ENCODE measurements around the gene RAB10.
A peak's percentile ranks its signal among the peaks of the same experiment; 100 is the strongest.
"Not testable (repeated sequence)": the region's sequence is repeated elsewhere in the genome, so short reads cannot be mapped to it uniquely, and the experiment has no call there.

Gene RAB10

GRCh38 chr2:26033818-26034636 lies at the start of gene RAB10:
RAB10 (plus strand) TSS chr2:26034084; CDS start chr2:26034609, 525 bp downstream.
- DNase-seq: peak; percentile 94

- no peak for DNase-seq
Observed at GRCh38 chr2:25988134-25988533, 45.8 kb upstream of the RAB10 start.

GRCh38 chr2:25989154-25989553 lies 44.7 kb upstream of the RAB10 start:
- no peak for DNase-seq

- DNase-seq: no peak
Observed at GRCh38 chr2:25991965-25992364, 41.9 kb upstream of the RAB10 start.

- DNase-seq: no peak
Observed at GRCh38 chr2:25992556-25992955, 41.3 kb upstream of the RAB10 start.

GRCh38 chr2:25993049-25993448 lies 40.8 kb upstream of the RAB10 start:
- no peak for DNase-seq

GRCh38 chr2:25994509-25994908 lies 39.4 kb upstream of the RAB10 start:
- DNase-seq: no peak

GRCh38 chr2:25996844-25997243 lies 37.0 kb upstream of the RAB10 start:
- no peak for DNase-seq

- not testable (repeated sequence) for DNase-seq
Observed at GRCh38 chr2:25998816-25999383, 35.0 kb upstream of the RAB10 start.

- DNase-seq: not testable (repeated sequence)
Observed at GRCh38 chr2:25999406-25999805, 34.5 kb upstream of the RAB10 start.

GRCh38 chr2:26000561-26001082 lies 33.3 kb upstream of the RAB10 start:
- DNase-seq: no peak

- DNase-seq: no peak
Observed at GRCh38 chr2:26001743-26002351, 32.0 kb upstream of the RAB10 start.

- DNase-seq: no peak
Observed at GRCh38 chr2:26002632-26003310, 31.1 kb upstream of the RAB10 start.

- no peak for DNase-seq
Observed at GRCh38 chr2:26008095-26008494, 25.8 kb upstream of the RAB10 start.

GRCh38 chr2:26008851-26009566 lies 24.9 kb upstream of the RAB10 start:
- DNase-seq: no peak

GRCh38 chr2:26009567-26009963 lies 24.3 kb upstream of the RAB10 start:
- no peak for DNase-seq

- no peak for DNase-seq
Observed at GRCh38 chr2:26010943-26011342, 22.9 kb upstream of the RAB10 start.

- no peak for DNase-seq
Observed at GRCh38 chr2:26011609-26011989, 22.3 kb upstream of the RAB10 start.

- DNase-seq: no peak
Observed at GRCh38 chr2:26011990-26012856, 21.7 kb upstream of the RAB10 start.

GRCh38 chr2:26013668-26014067 lies 20.2 kb upstream of the RAB10 start:
- no peak for DNase-seq

- no peak for DNase-seq
Observed at GRCh38 chr2:26016012-26016705, 17.7 kb upstream of the RAB10 start.
